ENCODE data around the gene AKIRIN2. TPM values are rescaled to one million over a fixed set of nuclear protein-coding genes. Genes with fewer than 3 reads are reported as not detected.
"Not testable (repeated sequence)": the region's sequence is repeated elsewhere in the genome, so short reads cannot be mapped to it uniquely, and the experiment has no call there.

AKIRIN2 gene
- total RNA-seq, 1 donor, result 15.2 TPM

GRCh38 chr6:87690441-87690840 is 11.6 kb downstream of the AKIRIN2 start:
- peaks cover 81% of the 10 kb centered on the region for H4K20me1 ChIP-seq (ENCODE audit: insufficient read depth, low read length)
- DNase-seq (ENCODE audit: insufficient read length, low spot score, missing footprints), result no peak
- no peaks in the 10 kb centered on the region for H3K9me3 ChIP-seq (ENCODE audit: low read depth, low read length)
- H3K4me3 ChIP-seq (ENCODE audit: insufficient read depth, low read length), result no peak overlapping the region
- no peak overlapping the region for H3K4me2 ChIP-seq (ENCODE audit: insufficient read depth, low read length)
- no peaks in the 10 kb centered on the region for H3K27me3 ChIP-seq (ENCODE audit: insufficient read depth, low read length)
- H3K27ac ChIP-seq (ENCODE audit: low read depth, low read length), result no peak overlapping the region
- H3K4me1 ChIP-seq (ENCODE audit: insufficient read depth, low read length), result peaks cover 6% of the 10 kb centered on the region
- TF ChIP-seq CTCF (IDR thresholded peaks at IDR 0.05; ENCODE audit: extremely low read depth, low read depth, low read length), result no peak
- H3K79me2 ChIP-seq (ENCODE audit: insufficient read depth, low read length), result peaks cover 100% of the 10 kb centered on the region
- H3K36me3 ChIP-seq (ENCODE audit: insufficient read depth, low read length), result no peaks in the 10 kb centered on the region
- no peak overlapping the region for H2AFZ ChIP-seq (ENCODE audit: low read length)

- not testable (repeated sequence) for H2AFZ ChIP-seq (ENCODE audit: low read length); H3K27me3 ChIP-seq (ENCODE audit: insufficient read depth, low read length); H3K9me3 ChIP-seq (ENCODE audit: low read depth, low read length); H3K4me2 ChIP-seq (ENCODE audit: insufficient read depth, low read length); H3K4me1 ChIP-seq (ENCODE audit: insufficient read depth, low read length); DNase-seq (ENCODE audit: insufficient read length, low spot score, missing footprints); H3K4me3 ChIP-seq (ENCODE audit: insufficient read depth, low read length); H3K27ac ChIP-seq (ENCODE audit: low read depth, low read length); H3K36me3 ChIP-seq (ENCODE audit: insufficient read depth, low read length)
- Histone ChIP-seq H3K79me2 (ENCODE audit: insufficient read depth, low read length) (peaks cover 100% of the 10 kb centered on the region), H4K20me1 (ENCODE audit: insufficient read depth, low read length) (peaks cover 79% of the 10 kb centered on the region)
Observed at GRCh38 chr6:87687893-87688292, 14.1 kb downstream of the AKIRIN2 start.

GRCh38 chr6:87687296-87687695 is 14.7 kb downstream of the AKIRIN2 start:
- H3K9me3 ChIP-seq (ENCODE audit: low read depth, low read length), result no peaks in the 10 kb centered on the region
- H3K4me2 ChIP-seq (ENCODE audit: insufficient read depth, low read length), result no peak overlapping the region
- DNase-seq (ENCODE audit: insufficient read length, low spot score, missing footprints), result no peak
- H2AFZ ChIP-seq (ENCODE audit: low read length), result no peak overlapping the region
- H4K20me1 ChIP-seq (ENCODE audit: insufficient read depth, low read length), result peaks cover 79% of the 10 kb centered on the region
- peaks cover 8% of the 10 kb centered on the region for H3K4me1 ChIP-seq (ENCODE audit: insufficient read depth, low read length)
- TF ChIP-seq CTCF (IDR thresholded peaks at IDR 0.05; ENCODE audit: extremely low read depth, low read depth, low read length), result no peak
- no peak overlapping the region for H3K4me3 ChIP-seq (ENCODE audit: insufficient read depth, low read length)
- no peaks in the 10 kb centered on the region for H3K27me3 ChIP-seq (ENCODE audit: insufficient read depth, low read length)
- no peak overlapping the region for H3K27ac ChIP-seq (ENCODE audit: low read depth, low read length)
- H3K79me2 ChIP-seq (ENCODE audit: insufficient read depth, low read length), result peaks cover 100% of the 10 kb centered on the region
- no peaks in the 10 kb centered on the region for H3K36me3 ChIP-seq (ENCODE audit: insufficient read depth, low read length)

DNA sequence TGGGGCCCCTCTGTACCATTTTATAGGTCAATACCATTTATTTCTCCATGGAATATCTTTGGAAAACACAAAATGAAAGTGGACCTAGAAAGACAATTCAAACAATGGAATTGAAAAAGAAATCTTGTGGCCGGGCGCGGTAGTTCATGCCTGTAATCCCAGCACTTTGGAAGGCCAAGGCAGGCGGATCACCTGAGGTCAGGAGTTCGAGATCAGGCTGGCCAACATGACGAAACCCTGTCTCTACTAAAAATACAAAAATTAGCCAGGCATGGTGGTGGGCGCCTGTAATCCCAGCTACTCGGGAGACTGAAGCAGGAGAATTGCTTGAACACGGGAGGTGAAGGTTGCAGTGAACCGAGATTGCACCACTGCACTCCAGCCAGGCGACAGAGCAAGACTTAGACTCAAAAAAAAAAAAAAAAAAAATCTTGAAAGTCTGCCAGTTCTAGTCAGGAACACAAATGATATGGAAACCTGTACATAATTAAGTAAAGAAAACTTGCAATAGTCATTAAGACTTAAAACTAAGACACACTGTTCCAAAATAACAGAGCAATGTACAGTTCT is 15.3 kb downstream of the AKIRIN2 start:
- H3K36me3 ChIP-seq (ENCODE audit: insufficient read depth, low read length); H3K27me3 ChIP-seq (ENCODE audit: insufficient read depth, low read length); H3K4me3 ChIP-seq (ENCODE audit: insufficient read depth, low read length); H3K27ac ChIP-seq (ENCODE audit: low read depth, low read length); H3K9me3 ChIP-seq (ENCODE audit: low read depth, low read length); H3K4me2 ChIP-seq (ENCODE audit: insufficient read depth, low read length); DNase-seq (ENCODE audit: insufficient read length, low spot score, missing footprints); H2AFZ ChIP-seq (ENCODE audit: low read length): not testable (repeated sequence)
- H3K79me2 ChIP-seq (ENCODE audit: insufficient read depth, low read length), result peaks cover 100% of the 10 kb centered on the region
- peaks cover 79% of the 10 kb centered on the region for H4K20me1 ChIP-seq (ENCODE audit: insufficient read depth, low read length)
- peaks cover 14% of the 10 kb centered on the region for H3K4me1 ChIP-seq (ENCODE audit: insufficient read depth, low read length)

GRCh38 chr6:87684895-87685654 is 17.0 kb downstream of the AKIRIN2 start:
- H3K79me2 ChIP-seq (ENCODE audit: insufficient read depth, low read length), result peaks cover 100% of the 10 kb centered on the region
- no peak overlapping the region for H3K4me2 ChIP-seq (ENCODE audit: insufficient read depth, low read length)
- no peaks in the 10 kb centered on the region for H3K27me3 ChIP-seq (ENCODE audit: insufficient read depth, low read length)
- H2AFZ ChIP-seq (ENCODE audit: low read length), result no peak overlapping the region
- TF ChIP-seq CTCF (IDR thresholded peaks at IDR 0.05; ENCODE audit: extremely low read depth, low read depth, low read length), result no peak
- peaks cover 4% of the 10 kb centered on the region for H3K36me3 ChIP-seq (ENCODE audit: insufficient read depth, low read length)
- peaks cover 71% of the 10 kb centered on the region for H4K20me1 ChIP-seq (ENCODE audit: insufficient read depth, low read length)
- no peak overlapping the region for H3K27ac ChIP-seq (ENCODE audit: low read depth, low read length)
- no peaks in the 10 kb centered on the region for H3K9me3 ChIP-seq (ENCODE audit: low read depth, low read length)
- no peak for DNase-seq (ENCODE audit: insufficient read length, low spot score, missing footprints)
- H3K4me3 ChIP-seq (ENCODE audit: insufficient read depth, low read length), result no peak overlapping the region
- peaks cover 14% of the 10 kb centered on the region for H3K4me1 ChIP-seq (ENCODE audit: insufficient read depth, low read length)

Data from osteoblast (primary cell).